GM12878 (cell line): ENCODE results near the gene SSBP2. TPM values are rescaled to one million over a fixed set of nuclear protein-coding genes. Genes with fewer than 3 reads are reported as not detected.

Source experiments
- ATAC-seq: fragments of 200-7000 bp; cut with Tn5 transposase; 3 replicates; pipeline ENCODE4 v1.9.1; 2020; ENCODE audit warnings: mild to moderate bottlenecking, moderate library complexity
- BruUV-seq: library from RNA; stranded (reverse); fragments of 400-500 nt; replicated peaks from 2 replicates; lab custom pipeline; 2021; lab: Mats Ljungman, UMichigan
- CTCF ChIA-PET: fragments of 300-600 bp; sonication (Branson Sonifier 250); formaldehyde crosslinking; extraction: SDS; loops from one replicate; lab custom pipeline; 2021; ENCODE audit warnings: inconsistent platforms; lab: Yijun Ruan, JAX
- POLR2A ChIA-PET: fragments of 350-600 bp; formaldehyde crosslinking; extraction: SDS; loops from one replicate; lab custom pipeline; 2021; ENCODE audit warnings: inconsistent platforms; lab: Charles Lee
- RAD21 ChIA-PET: fragments of 300-600 bp; sonication (Branson Sonifier 250); formaldehyde crosslinking; loops from one replicate; lab custom pipeline; 2023; ENCODE audit warnings: antibody characterized with exemption; ENCODE audit not compliant: unreplicated experiment; lab: Charles Lee
- SMC1A ChIA-PET: fragments of 300-600 bp; sonication (Branson Sonifier 250); formaldehyde crosslinking; loops from one replicate; lab custom pipeline; 2023; ENCODE audit not compliant: unreplicated experiment, uncharacterized antibody; lab: Charles Lee
- DNase-seq: peaks from one replicate; pipeline ENCODE4 v3.0.0-alpha.2; 2011; ENCODE audit warnings: low read depth, low spot score
- FAIRE-seq: peaks from 3 replicates; lab custom pipeline; 2011; peaks lifted over from hg19 to GRCh38; lab: Jason Lieb, UNC
- H2AFZ ChIP-seq: 2 replicates; pipeline ENCODE4 v1.6.0; 2011; ENCODE audit warnings: low read depth, low read length, control low read depth; ENCODE audit not compliant: control insufficient read depth
- H3K27ac ChIP-seq: 2 replicates; pipeline ENCODE4 v1.5.1; 2011; ENCODE audit warnings: control low read depth; ENCODE audit not compliant: control insufficient read depth, insufficient read depth
- H3K27me3 ChIP-seq, 2 experiments: replicated peaks in 1 of 2; 2 replicates each; pipeline versions ENCODE4 v1.6.0 to v1.6.1; 2011; ENCODE audit warnings: low read length in 1 of 2; ENCODE audit not compliant: control insufficient read depth in 2 of 2, insufficient read depth in 2 of 2
- H3K36me3 ChIP-seq, 2 experiments: 2 replicates each; pipeline ENCODE4 v1.5.1; 2011; ENCODE audit warnings: low read length in 1 of 2; ENCODE audit not compliant: control insufficient read depth in 2 of 2, insufficient read depth in 2 of 2
- H3K4me1 ChIP-seq: 2 replicates; pipeline ENCODE4 v1.6.1; 2011; ENCODE audit warnings: mild to moderate bottlenecking, low read length, moderate library complexity, mixed read lengths; ENCODE audit not compliant: control insufficient read depth, insufficient read depth
- H3K4me2 ChIP-seq: 2 replicates; pipeline ENCODE4 v1.6.0; 2011; ENCODE audit warnings: control low read depth; ENCODE audit not compliant: control insufficient read depth, insufficient read depth
- H3K4me3 ChIP-seq: fragments of 200-600 bp; sonication (generic); 2 replicates; pipeline ENCODE4 v1.5.1; 2016
- H3K79me2 ChIP-seq: 2 replicates; pipeline ENCODE4 v1.6.0; 2011; ENCODE audit warnings: low read length; ENCODE audit not compliant: control insufficient read depth, insufficient read depth
- H3K9ac ChIP-seq: 2 replicates; pipeline ENCODE4 v1.8.0; 2011; ENCODE audit warnings: low read length, control low read depth, mixed read lengths; ENCODE audit not compliant: control insufficient read depth, insufficient read depth
- H3K9me3 ChIP-seq: replicated peaks from 3 replicates; pipeline ENCODE4 v1.5.1; 2011; ENCODE audit warnings: mild to moderate bottlenecking, low read length; ENCODE audit not compliant: control insufficient read depth, insufficient read depth
- H4K20me1 ChIP-seq: 2 replicates; pipeline ENCODE4 v1.6.0; 2011; ENCODE audit not compliant: control insufficient read depth, insufficient read depth
- CBX3 ChIP-seq: fragments of 200-600 bp; sonication (generic); IDR thresholded peaks from 2 replicates; pipeline ENCODE4 v1.6.1; 2016; ENCODE audit warnings: low read depth, borderline replicate concordance
- CEBPZ ChIP-seq: fragments of 150-350 bp; IDR thresholded peaks from 2 replicates; pipeline ENCODE4 v1.6.1; 2016; ENCODE audit warnings: low read depth, low read length
- E2F8 ChIP-seq: fragments of 450-650 bp; IDR thresholded peaks from 2 replicates; pipeline ENCODE4 v1.6.1; 2018; ENCODE audit warnings: mild to moderate bottlenecking, low read depth, moderate library complexity; ENCODE audit not compliant: partially characterized antibody
- EED ChIP-seq: sonication (generic); IDR thresholded peaks from 2 replicates; pipeline ENCODE4 v1.6.1; 2016; ENCODE audit warnings: antibody characterized with exemption, low read depth
- IKZF2 ChIP-seq, 2 experiments: fragments of 450-650 bp; IDR thresholded peaks; 2 replicates each; pipeline ENCODE4 v1.6.1; 2017; ENCODE audit warnings: mild to moderate bottlenecking in 2 of 2, moderate library complexity in 2 of 2
- JUNB ChIP-seq: IDR thresholded peaks from 2 replicates; pipeline ENCODE4 v1.6.1; 2016; ENCODE audit warnings: antibody characterized with exemption, mild to moderate bottlenecking
- KAT2A ChIP-seq: conservative IDR thresholded peaks from 2 replicates; pipeline ENCODE4 v1.6.1; 2011; ENCODE audit warnings: low read depth, low read length; ENCODE audit not compliant: control insufficient read depth
- KLF5 ChIP-seq: fragments of 450-650 bp; IDR thresholded peaks from 2 replicates; pipeline ENCODE4 v1.6.1; 2014; ENCODE audit warnings: mild to moderate bottlenecking; ENCODE audit not compliant: partially characterized antibody
- PBX3 ChIP-seq: IDR thresholded peaks from 2 replicates; pipeline ENCODE4 v1.6.1; 2011; ENCODE audit warnings: mild to moderate bottlenecking, low read depth, low read length, moderate library complexity; ENCODE audit not compliant: insufficient replicate concordance
- POLR2AphosphoS2 ChIP-seq: IDR thresholded peaks from 2 replicates; pipeline ENCODE4 v1.6.1; 2011; ENCODE audit warnings: low read depth, mild to moderate bottlenecking, low read length, improper control_type of control experiment, moderate library complexity
- SMAD1 ChIP-seq: fragments of 450-650 bp; IDR thresholded peaks from 2 replicates; pipeline ENCODE4 v1.6.1; 2018; ENCODE audit warnings: mild to moderate bottlenecking, low read depth; ENCODE audit not compliant: partially characterized antibody
- ZBTB33 ChIP-seq: fragments of 450-650 bp; IDR thresholded peaks from 2 replicates; pipeline ENCODE4 v1.6.1; 2017; ENCODE audit warnings: mild to moderate bottlenecking
- ZNF207 ChIP-seq: fragments of 450-650 bp; IDR thresholded peaks from 2 replicates; pipeline ENCODE4 v1.6.1; 2014; ENCODE audit warnings: antibody characterized with exemption, mild to moderate bottlenecking, borderline replicate concordance
- WGBS: methylation state at CpG from one replicate; pipeline ENCODE4 v1.1.6; 2016; ENCODE audit warnings: low lambda C conversion rate; ENCODE audit not compliant: insufficient replicate concordance, insufficient coverage; ENCODE audit errors: missing lambda C conversion rate; 5-methylcytosine and 5-hydroxymethylcytosine counted together
- in situ Hi-C: fragments of 300-500 bp; cut with MboI; formaldehyde crosslinking; loops from 9 replicates; pipeline ENCODE4 v1.14.3; 2018; ENCODE audit warnings: mixed read lengths
- intact Hi-C: fragments of 100-400 bp; cut with micrococcal nuclease; formaldehyde crosslinking; loops from one replicate; pipeline ENCODE4 v1.14.2; 2022; ENCODE audit not compliant: unreplicated experiment
- polyA plus RNA-seq, 11 experiments: library from polyadenylated mRNA; depleted of rRNA in 4 of 11; unstranded in 6 of 11; stranded (reverse) in 5 of 11; fragments of >200 nt; fragmentation: Nextera tagmentation in 4 of 11; fragmentation: Illumina TruSeq in 1 of 11; extraction: Ambion mirVana in 4 of 11; extraction: Trizol in 1 of 11; gene quantifications; 1 replicate in 1 of 11; 2 replicates in 10 of 11; pipeline versions ENCODE4 v1.2.1 to v1.2.3, GENCODE V29; 2011 to 2016; ENCODE audit warnings: inconsistent platforms in 2 of 11, missing spikeins in 2 of 11, low read depth in 1 of 11
- total RNA-seq, 4 experiments: library from RNA; depleted of rRNA in 3 of 4; stranded (reverse); fragments of >200 nt in 3 of 4; fragmentation: Illumina TruSeq in 1 of 4; extraction: Trizol in 1 of 4; gene quantifications; 2 replicates each; pipeline versions ENCODE4 v1.2.1 to v1.2.3, GENCODE V29; 2013 to 2021

Gene SSBP2
- total and polyA plus RNA-seq, 10 of the 15 experiments (the other 5 are each of a cell fraction or from before 2014, with no cell fraction given): 52.2 to 132 (median 110) TPM

- TF ChIP-seq ZBTB33: no peak
Measured at GRCh38 chr5:81790336-81790735, 39.4 kb upstream of the SSBP2 start (continued).

GRCh38 chr5:81789033-81789432 lies 38.1 kb upstream of the SSBP2 start:
- Histone ChIP-seq H3K27ac (no peak overlapping the region), H3K9ac (no peak overlapping the region), H3K79me2 (no peaks in the 10 kb centered on the region), H3K4me1 (no peaks in the 10 kb centered on the region), H3K4me3 (no peak overlapping the region), H3K36me3 (no peaks in the 10 kb centered on the region), H3K4me2 (no peak overlapping the region), H3K9me3 (no peaks in the 10 kb centered on the region), H3K27me3 (no peaks in the 10 kb centered on the region), H2AFZ (no peak overlapping the region), H4K20me1 (no peaks in the 10 kb centered on the region)
- ATAC-seq (no peak), FAIRE-seq (no peak), DNase-seq (no peak)
- RAD21 ChIA-PET: interaction anchor here (2.0 kb wide), 1 partner anchor 9 kb away, joined by 4 read pairs; no protein-coding TSS in a partner anchor
- 87% methylated on average over 5 of the region's 5 CpGs for WGBS
- POLR2A ChIA-PET: interaction anchor here (2.2 kb wide), 1 partner anchor 10 kb away, joined by 10 read pairs; no protein-coding TSS in a partner anchor
- BruUV-seq: no TSS peak
- intact Hi-C loops: no loop called here
- SMC1A ChIA-PET: interaction anchor here (0.8 to 2.3 kb wide), 5 partner anchors 8 to 304 kb away, joined by 3 to 7 read pairs (median 3); no protein-coding TSS in a partner anchor
- in situ Hi-C loops: no loop called here
- CTCF ChIA-PET: interaction anchor here (1.2 to 1.6 kb wide), 2 partner anchors 10 to 282 kb away, joined by 3 to 9 read pairs; no protein-coding TSS in a partner anchor
- no peak for TF ChIP-seq E2F8
- TF ChIP-seq SMAD1: no peak
- no peak for TF ChIP-seq CBX3
- TF ChIP-seq JUNB: no peak
- no peak for TF ChIP-seq KLF5
- TF ChIP-seq POLR2AphosphoS2: no peak
- TF ChIP-seq PBX3: no peak
- no peak for TF ChIP-seq ZNF207
- TF ChIP-seq IKZF2 (IDR thresholded peaks at IDR 0.05): no peak
- no peak for TF ChIP-seq KAT2A
- no peak for TF ChIP-seq EED
- no peak for TF ChIP-seq CEBPZ
